GM19035 (cell line): ENCODE data around the gene WFIKKN1.
"Not testable (repeated sequence)": the region's sequence is repeated elsewhere in the genome, so short reads cannot be mapped to it uniquely, and the experiment has no call there.

ENCODE experiments used
- ATAC-seq: cut with Tn5 transposase; IDR thresholded peaks from one replicate; pipeline ENCODE4 v1.9.1; 2021; ENCODE audit not compliant: unreplicated experiment

The WFIKKN1 gene

DNA sequence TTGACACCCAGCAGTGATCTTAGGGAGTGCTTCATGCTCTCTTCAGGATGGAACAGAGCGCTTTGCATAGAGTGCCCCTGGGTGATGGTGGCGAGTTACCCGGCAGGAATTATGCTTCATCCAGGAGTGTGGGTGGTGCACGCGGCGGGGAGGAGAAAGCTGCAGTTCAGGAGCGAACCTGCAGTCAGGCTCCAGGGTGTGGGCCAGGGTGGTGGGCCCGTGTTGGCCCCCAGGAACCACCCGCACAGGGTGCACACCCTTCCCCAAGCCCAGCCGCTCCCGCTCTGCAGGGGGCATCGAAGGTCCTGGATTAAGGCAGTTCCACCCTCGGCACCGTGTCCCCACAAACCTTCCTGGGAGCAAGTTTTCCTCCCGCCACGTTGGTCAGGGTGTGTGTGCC lies 37.0 kb upstream of the WFIKKN1 start:
- ATAC-seq: no peak

DNA sequence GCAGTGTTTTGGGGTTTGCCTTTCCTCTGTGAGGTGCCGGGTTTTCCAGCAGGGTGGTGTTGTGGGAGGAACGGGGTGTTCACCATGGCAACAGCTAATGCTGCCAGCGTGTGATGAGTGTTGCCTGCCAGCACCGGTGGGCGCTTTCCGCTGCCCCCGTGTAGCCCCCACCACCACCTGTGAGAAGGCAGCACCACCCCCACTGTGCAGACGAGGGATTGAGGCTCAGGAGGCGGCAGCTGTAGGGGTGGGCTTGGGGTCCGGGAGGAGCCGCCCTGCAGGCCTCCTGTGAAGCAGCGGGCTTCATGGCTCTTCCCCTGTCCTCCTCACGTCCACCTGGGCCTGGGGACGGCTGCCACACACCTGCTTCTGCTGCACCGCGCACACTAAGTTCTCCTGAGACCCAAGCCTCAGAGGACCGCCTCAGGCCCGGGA lies 35.7 kb upstream of the WFIKKN1 start:
- ATAC-seq: no peak

DNA sequence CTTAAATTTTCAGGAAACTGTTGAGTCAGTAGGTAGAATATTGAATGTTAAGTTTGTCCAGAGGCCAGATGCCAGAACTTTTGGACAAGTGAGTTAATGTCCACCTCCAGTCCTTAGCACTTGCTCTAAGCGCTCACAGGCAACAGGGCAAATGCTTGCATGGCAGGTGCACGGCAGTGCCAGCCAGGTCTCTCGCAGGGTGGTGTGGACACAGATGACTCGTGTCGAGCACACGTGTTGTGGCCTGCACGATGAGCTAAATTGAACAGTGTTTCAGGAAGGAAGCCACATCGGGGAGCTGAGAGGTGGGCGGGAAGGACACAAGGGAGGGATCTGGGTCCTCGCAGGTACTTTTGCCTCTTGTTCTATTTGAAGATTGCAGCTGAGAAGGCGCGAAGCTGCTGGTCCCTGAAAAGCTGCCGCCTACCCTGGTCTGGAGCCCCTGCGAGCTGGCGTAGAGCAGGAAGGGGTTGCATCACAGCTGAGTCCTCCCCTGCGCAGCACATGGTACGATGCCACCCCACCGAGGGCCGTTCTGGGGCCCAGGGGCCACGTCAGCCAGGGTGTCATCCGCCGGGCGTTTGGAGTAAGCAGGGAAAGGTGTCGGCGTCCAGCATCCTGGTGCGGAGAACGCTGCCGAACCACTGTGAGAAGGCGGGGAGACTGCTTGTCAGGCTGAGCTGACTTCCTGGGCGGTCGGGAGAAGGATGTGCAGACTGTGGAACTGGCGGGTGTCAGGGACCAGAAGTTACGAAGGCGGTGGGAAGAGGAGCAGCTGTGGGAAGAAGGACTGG lies 34.6 kb upstream of the WFIKKN1 start:
- no peak for ATAC-seq

DNA sequence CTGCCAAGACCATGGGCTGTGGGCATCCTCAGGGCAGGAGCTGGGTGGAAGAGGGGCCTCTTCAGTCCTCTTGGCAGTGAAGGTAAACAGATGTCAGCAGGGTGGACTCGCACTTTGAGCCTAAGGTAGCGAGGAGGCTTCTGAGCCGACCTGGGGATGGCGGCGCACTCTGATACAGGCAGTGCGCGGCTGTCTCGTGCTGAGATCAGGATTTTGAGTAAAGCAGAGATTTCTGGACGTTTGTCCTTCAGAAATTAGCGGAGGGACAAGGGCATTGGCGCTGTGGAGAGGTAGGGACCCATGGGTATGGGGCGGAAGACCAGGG lies 34.1 kb upstream of the WFIKKN1 start:
- no peak for ATAC-seq

DNA sequence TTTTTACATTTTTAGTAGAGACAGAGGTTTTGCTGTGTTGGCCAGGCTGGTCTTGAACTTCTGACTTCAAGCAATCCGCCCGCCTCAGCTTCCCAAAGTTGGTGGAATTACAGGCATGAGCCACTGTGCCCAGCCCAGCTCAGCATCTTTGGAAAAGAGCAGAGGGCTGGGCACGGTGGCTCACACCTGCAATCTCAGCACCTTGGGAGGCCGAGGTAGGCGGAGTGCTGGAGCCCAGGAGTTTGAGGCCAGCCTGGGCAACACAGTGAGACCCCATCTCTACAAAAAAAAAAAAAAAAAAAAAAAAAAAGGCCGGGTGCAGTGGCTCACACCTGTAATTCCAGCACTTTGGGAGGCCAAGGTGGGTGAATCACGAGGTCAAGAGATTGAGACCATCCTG lies 33.1 kb upstream of the WFIKKN1 start:
- not testable (repeated sequence) for ATAC-seq

DNA sequence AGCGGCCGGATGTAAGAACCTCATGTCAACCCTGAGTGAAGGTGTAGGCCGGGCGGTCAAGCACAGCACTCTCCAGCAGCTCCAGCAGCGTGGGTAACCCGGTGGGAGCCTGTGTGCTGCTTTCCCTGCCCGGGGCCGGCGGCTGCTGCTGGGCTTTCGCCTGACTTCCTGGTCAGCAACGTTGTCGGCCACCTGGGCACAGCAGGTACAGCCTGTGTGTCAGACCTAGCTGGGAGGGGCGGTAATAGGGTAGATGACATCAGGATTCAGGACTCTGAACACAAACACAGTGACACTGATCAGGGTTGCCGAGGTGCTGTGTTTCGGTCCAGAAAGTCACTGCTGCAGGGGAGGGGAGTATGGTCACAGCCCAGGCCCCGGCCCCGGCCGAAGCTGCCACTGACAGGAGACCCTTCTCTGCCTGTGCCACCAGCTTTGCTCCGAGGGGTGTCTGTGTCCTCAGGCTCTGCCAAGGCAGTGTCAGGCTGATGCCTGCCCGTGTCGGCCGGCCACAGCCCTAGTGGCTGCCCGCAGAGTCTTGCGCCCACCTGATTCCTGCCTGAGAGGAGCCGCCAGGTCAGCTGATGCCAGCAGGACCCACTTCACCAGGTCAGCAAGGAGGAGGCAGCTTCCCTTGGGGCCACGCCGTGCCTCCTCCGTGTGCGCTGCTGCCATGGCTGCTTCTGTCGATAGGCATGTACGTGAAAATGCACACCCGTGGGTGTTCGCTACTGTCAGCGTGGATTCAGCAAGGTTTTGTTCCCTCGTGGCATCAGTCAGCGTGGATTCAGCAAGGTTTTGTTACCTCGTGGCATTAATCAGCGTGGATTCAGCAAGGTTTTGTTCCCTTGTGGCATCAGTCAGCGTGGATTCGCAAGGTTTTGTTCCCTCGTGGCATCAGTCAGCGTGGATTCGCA lies 31.7 kb upstream of the WFIKKN1 start:
- no peak for ATAC-seq

DNA sequence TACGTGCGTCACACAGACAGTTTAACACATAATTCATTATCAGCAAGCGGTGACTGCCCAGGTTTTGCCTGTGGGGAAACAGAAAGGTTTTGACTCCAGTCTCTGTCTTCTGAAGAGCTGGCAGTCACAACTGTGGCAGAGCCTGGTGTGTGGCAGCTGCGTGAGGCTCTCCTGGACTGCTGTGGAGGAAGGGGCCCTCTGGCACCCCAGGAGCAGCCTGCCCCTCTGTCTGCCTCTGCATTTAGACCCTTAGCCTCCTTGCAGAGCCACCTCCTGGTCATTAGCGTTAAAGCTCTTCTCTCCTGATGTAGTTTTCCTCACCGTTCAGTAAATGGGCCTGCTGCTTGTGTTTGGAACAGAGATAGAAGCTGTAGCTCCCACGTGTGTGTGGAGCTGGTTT lies 30.0 kb upstream of the WFIKKN1 start:
- no peak for ATAC-seq

DNA sequence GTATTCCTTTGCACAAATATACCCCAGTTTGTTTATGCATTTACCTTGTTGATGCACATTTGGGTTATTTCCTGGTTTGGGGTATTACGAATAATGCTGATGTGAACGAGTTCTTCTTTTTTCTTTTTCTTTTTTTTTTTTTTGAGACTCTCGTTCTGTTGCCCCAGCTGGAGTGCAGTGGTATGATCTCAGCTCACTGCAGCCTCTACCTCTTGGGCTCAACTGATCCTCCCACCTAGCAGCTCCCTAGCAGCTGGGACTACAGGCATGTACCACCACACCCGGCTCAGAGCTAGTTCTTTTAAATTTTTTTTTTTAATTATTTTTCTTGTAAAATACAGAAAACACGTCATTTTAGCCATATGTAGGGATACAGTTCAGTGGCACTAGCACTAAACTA lies 26.9 kb upstream of the WFIKKN1 start:
- no peak for ATAC-seq

DNA sequence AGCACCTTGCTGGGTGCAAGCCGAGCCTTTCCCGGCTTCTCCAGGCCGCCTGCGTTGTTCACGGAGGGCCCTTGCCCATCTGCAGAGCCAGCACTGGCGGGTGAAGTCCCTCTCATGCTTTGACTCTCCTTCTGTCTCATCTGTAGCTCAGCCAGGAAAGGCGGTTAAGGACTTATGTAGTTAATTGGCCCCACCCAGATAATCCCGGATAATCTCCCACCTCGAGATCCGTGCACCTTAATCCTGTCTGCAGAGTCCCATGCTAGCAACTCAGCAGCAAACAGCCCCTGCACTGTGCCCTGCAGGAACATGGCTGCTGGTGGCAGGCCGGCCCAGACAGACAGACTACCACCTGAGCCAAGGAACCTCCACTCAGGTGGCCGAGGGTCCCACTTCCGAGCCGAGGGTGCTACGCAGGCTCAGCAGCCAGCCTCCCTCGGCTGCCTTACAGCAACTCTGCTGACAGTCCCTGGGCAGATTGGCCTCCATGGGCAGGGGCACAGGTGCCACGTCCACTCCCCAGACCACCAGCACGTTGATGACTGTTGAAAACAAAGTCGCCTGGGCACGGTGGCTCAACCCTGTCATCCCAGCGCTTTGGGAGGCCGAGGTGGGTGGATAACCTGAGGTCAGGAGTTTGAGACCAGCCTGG lies 24.0 kb upstream of the WFIKKN1 start:
- no peak for ATAC-seq

DNA sequence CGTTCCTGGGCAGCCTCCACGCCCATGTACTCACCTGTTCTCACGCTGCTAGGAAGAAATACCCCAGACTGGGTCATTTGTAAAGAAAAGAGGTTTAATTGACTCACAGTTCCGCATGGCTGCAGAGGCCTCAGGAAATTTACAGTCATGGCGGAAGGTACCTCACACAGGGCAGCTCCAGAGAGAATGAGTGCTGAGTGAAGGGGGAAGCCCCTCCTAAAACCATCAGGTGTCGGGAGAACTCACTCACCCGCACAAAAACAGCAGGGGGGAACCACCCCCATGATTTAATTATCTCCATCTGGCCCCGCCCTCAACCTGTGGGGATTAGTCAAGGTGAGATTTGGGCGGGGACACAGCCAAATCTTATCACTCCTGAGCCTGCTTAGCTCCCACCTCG lies 22.8 kb upstream of the WFIKKN1 start:
- ATAC-seq: no peak

DNA sequence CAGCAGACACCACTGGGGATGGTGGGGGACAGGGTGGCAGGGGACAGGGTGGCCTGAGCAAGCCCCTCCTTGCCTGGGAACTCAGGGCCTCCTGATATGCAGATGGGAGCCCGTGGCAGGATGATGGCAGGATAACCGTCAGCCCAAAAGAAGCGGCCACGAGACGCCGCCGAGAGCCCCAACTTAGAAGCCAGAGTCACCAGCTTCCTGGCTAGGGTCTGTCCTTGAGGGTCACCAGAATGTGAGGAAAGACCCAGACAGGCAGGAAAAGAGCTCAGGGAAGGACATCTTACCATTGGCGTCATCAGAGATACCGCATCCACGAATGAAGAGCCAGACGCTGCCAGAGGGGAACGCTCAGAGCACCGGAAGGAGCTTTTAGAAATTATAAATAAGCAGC lies 21.5 kb upstream of the WFIKKN1 start:
- no peak for ATAC-seq

DNA sequence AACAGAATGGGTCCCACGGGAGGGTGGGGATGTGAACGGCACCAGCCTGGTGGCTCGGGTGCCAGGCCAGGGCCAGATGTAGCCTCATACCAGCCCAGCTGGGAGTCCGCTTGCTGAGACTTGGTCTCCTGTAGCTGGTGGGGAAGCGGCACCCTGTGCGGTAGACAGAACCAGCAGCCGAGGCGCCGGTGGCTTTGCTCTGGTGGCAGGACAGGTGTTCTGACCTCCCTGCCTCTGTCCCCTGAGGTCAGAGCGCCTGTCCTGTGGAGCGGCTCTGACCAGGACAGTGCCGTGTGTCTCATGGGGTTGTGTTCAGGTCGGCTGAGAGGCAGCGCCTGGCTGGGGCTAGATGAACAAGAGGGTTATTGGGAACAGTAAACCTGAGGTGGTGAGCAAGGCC lies 20.8 kb upstream of the WFIKKN1 start:
- ATAC-seq: no peak

DNA sequence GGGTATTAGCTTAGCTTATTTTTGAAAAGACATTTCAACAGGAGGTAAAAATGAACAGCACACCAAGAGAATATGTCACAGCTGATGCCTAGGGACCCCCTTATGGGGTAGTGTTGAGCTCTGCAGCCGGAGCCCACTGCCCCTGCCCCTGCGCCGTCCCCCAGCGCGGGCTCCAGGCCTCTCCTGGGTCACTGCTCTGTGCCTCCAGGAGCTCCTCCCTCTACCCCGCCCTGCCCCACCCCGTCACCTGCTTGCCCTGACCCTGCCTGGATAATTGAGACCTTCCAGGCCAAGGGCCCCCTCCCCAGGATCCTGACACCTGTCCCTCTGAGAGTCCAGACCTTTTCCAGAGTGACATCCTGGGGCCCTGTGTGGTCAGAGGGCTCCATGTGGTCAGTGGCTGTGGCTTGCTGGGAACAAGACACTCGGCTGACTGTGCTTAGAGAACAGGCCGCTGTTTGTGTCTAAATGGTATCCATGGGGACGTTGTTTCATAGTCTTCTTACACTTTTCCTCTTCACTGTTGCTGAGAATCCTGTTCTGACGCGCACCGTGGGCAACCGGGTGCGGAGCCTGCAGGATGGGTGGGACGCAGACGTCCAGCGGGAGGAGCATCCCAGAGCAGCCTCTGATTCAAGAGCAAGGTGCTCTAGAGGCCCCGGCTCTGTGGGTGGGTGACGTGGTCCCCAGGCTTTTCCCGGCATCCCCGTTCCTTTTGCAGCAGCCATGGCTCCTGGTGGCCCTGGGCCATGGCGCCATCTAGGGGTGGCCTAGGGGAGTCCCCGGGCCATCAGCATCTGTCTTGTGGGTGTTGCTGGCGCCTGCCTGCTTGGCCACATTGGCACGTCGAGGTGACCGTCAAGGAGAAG lies 20.0 kb upstream of the WFIKKN1 start:
- ATAC-seq: no peak

DNA sequence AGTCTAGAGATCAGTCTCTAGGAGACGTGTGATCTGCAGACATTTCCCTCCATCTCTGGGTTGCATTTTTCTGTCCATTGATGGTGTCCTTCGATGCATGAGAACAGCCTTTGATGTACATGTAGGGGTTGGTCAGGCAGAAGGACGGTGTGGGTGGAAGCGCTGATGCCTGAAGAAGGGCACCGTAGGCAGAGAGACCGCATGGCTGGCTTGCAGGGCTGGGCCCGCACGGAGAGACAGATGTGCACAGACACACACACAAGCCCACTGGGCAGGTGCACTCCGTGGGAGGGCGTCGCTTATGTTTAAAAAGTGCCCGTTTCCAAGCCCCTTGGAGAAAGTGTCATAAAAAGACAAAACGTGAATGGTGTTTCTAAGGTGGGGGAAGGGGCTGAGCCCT lies 15.7 kb upstream of the WFIKKN1 start:
- no peak for ATAC-seq

DNA sequence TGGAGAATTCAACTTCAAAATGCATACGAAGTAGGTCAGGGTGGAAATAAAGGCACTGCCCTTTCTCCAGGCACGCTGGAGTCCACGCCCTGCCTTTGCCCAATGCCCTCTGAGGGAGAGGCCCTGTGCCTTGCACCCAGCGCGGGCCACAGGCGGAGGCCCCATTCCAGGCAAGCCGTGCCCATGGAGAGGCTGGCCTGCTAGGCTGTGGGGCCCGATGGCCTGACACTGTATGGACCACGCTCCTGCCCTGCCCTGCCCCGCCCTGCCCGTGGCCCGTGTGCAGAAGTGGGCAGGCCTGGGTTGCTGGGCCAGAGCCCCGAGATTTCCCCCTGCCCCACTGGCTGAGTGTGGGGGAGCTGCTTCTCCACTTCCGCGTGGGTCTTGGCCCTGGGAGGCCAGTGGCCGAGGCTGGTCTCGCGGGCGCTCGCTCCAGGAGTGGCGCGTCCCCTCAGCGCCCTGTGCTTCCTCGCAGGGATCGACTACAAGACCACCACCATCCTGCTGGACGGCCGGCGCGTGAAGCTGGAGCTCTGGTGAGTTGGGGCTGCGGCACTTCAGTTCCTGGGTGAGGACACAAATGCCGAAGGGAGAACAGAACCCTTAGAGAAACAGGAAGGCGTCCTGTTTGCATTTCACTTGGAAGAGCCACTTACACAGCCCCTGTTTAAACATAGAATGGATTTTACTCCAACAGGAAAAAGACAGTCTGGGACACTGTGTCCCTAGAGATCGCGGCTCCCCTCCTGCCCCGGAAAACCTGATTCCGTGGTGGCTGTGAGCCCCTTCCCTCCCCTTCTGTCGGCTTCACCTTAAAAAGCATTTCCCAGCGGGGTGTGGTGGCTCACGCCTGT lies 13.8 kb upstream of the WFIKKN1 start:
- ATAC-seq: no peak

DNA sequence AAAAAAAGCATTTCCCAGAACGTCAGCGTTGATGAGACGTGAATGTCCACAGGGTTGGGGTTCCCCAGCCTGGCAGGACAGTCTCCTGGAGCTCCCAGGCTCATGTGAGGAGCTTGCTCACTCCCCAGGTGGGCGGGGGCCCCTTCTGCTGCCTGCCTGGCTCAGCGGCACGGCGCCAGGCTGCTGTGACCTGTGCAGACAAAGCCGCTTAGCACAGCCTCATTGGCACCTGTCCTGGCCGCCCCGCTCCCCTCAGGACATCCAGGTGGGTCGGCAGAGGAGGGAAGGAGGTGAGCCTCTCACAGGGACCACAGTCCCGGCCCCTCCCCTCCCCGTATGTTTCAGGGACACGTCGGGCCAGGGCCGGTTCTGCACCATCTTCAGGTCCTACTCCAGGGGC lies 12.9 kb upstream of the WFIKKN1 start:
- ATAC-seq: no peak

DNA sequence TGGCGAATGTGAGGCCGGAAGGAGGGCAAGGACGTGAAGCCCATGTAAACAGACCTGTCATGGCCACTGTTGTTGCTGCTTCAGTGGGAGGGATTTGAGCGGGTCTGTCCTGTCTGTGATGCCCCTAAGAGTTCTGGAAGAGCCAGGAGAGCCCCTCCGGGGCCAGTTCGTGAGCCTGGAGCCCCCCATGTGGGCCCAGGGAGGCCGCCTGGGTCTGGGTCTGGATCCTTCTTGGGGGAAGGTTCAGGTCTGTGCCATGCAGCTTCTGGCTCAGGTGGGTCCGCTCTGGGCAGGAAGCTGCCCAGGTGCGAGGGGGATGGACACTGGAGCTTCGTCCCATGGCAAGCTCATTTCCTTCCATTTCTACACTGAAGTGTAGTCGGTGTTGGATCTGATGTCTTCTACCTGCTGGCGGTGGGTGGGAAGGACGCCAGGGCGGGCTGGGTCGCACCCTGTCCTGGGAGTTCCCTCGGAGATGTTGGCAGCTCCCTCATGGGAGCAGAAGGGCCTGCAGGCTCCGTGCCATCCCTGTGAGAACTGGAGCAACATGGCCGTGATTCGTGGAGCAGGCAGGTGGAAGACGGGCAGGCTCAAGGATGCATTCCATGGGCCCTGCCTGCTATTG lies 11.2 kb upstream of the WFIKKN1 start:
- no peak for ATAC-seq

DNA sequence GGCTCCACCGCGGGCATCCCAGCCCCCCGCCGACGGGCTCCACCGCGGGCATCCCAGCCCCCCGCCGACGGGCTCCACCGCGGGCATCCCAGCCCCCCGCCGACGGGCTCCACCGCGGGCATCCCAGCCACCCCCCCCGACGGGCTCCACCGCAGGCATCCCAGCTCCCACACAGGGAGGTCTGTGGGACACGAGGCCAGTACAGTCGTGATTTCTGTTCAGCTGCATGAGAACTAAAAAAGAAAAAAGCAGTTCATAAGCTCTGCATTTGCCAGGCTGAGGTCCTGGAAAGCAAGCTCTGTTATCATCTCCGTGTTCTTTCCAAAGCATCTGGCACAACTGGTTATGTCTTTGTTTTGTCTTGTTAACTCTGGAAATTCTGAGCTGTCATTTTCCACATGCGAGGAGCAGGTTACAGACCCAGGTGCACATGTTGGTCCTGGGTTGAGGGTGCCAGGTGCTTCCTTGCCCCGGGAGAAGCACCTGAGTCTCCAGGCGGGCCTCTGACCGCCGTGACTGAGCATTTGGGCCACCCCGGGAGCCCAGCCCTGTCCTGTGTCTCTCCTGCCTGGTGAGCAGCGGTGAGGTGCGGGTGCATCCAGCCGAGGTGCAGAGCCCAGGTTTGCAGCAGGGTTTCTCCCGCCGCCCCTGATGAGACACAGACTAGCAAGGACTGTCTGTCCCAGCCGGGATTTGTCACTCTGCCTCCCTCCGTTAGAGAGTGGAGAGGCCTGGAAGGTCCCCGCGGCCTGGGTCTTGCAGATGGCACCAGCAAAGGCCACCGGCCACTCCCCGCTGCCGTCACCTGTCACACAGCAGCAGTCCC lies 9.9 kb upstream of the WFIKKN1 start:
- no peak for ATAC-seq
